IMR-90 (cell line): Measurements from ENCODE around the gene WDCP. TPM values are rescaled to one million over a fixed set of nuclear protein-coding genes. Genes with fewer than 3 reads are reported as not detected.

Experiments used
- ATAC-seq: fragments of 200-7000 bp; cut with Tn5 transposase; 2 replicates; pipeline ENCODE4 v1.9.1; 2020; ENCODE audit warnings: low read depth, mild to moderate bottlenecking, moderate library complexity
- BruUV-seq: library from RNA; stranded (reverse); fragments of 400-500 nt; replicated peaks from 2 replicates; lab custom pipeline; 2021; lab: Mats Ljungman, UMichigan
- CTCF ChIA-PET: fragments of 300-600 bp; formaldehyde crosslinking; extraction: SDS; loops from one replicate; lab custom pipeline; 2021; ENCODE audit warnings: antibody characterized with exemption; lab: Yijun Ruan, JAX
- POLR2A ChIA-PET: fragments of 300-600 bp; sonication (Branson Sonifier 250); formaldehyde crosslinking; loops from one replicate; lab custom pipeline; 2022; ENCODE audit warnings: antibody characterized with exemption; ENCODE audit not compliant: unreplicated experiment; lab: Charles Lee
- DNase-seq: peaks from one replicate; pipeline ENCODE4 v3.0.0; 2013
- H2AFZ ChIP-seq: replicated peaks from 2 replicates; pipeline ENCODE3; 2013; ENCODE audit warnings: low read length, mild to moderate bottlenecking; ENCODE audit not compliant: poor library complexity
- H2AK5ac ChIP-seq: 2 replicates; pipeline ENCODE4 v1.6.1; 2013; ENCODE audit warnings: low read depth, low read length, inconsistent platforms
- H2AK9ac ChIP-seq: replicated peaks from 2 replicates; pipeline ENCODE3; 2013; ENCODE audit warnings: mild to moderate bottlenecking, low read depth, low read length, moderate library complexity; ENCODE audit not compliant: poor library complexity
- H2BK120ac ChIP-seq: 2 replicates; pipeline ENCODE4 v1.6.1; 2013; ENCODE audit warnings: low read depth, low read length, inconsistent platforms
- H2BK15ac ChIP-seq: 3 replicates; pipeline ENCODE4 v1.6.1; 2013; ENCODE audit warnings: low read depth, low read length, inconsistent platforms
- H2BK20ac ChIP-seq: 2 replicates; pipeline ENCODE4 v1.6.1; 2013; ENCODE audit warnings: low read depth, mild to moderate bottlenecking, inconsistent platforms, low read length, moderate library complexity
- H2BK5ac ChIP-seq: 2 replicates; pipeline ENCODE4 v1.6.1; 2013; ENCODE audit warnings: mild to moderate bottlenecking, low read depth, low read length, inconsistent platforms; ENCODE audit not compliant: poor library complexity, severe bottlenecking
- H3K14ac ChIP-seq: replicated peaks from 2 replicates; pipeline ENCODE4 v1.6.1; 2013; ENCODE audit warnings: low read depth, low read length, inconsistent platforms
- H3K18ac ChIP-seq: 2 replicates; pipeline ENCODE4 v1.6.1; 2013; ENCODE audit warnings: low read depth, low read length, control low read depth
- H3K23ac ChIP-seq: 2 replicates; pipeline ENCODE4 v1.6.1; 2013; ENCODE audit warnings: low read depth, low read length, inconsistent platforms
- H3K27ac ChIP-seq: 2 replicates; pipeline ENCODE4 v1.5.1; 2013; ENCODE audit warnings: mild to moderate bottlenecking, control low read depth, low read length; ENCODE audit not compliant: insufficient read depth
- H3K27me3 ChIP-seq: 2 replicates; pipeline ENCODE4 v1.6.1; 2013; ENCODE audit warnings: low read length; ENCODE audit not compliant: control insufficient read depth, insufficient read depth
- H3K36me3 ChIP-seq: 2 replicates; pipeline ENCODE4 v1.6.1; 2013; ENCODE audit warnings: low read length, mixed read lengths; ENCODE audit not compliant: control insufficient read depth, insufficient read depth
- H3K4ac ChIP-seq: 2 replicates; pipeline ENCODE4 v1.6.1; 2013; ENCODE audit warnings: low read depth, low read length, inconsistent platforms
- H3K4me1 ChIP-seq: 2 replicates; pipeline ENCODE4 v1.6.1; 2013; ENCODE audit warnings: low read length, mixed read lengths; ENCODE audit not compliant: control insufficient read depth, insufficient read depth
- H3K4me2 ChIP-seq: 2 replicates; pipeline ENCODE4 v1.6.1; 2013; ENCODE audit warnings: low read depth, mild to moderate bottlenecking, control low read depth, low read length, moderate library complexity
- H3K4me3 ChIP-seq: 2 replicates; pipeline ENCODE4 v1.5.1; 2013; ENCODE audit warnings: low read depth, mild to moderate bottlenecking, control low read depth, low read length, moderate library complexity; ENCODE audit not compliant: insufficient read depth
- H3K56ac ChIP-seq: 2 replicates; pipeline ENCODE4 v1.6.1; 2013; ENCODE audit warnings: low read length, inconsistent platforms; ENCODE audit not compliant: insufficient read depth; ENCODE audit errors: extremely low read depth
- H3K79me1 ChIP-seq, 2 experiments: 2 replicates each; pipeline ENCODE4 v1.6.1; 2013; ENCODE audit warnings: low read length in 2 of 2, inconsistent platforms in 1 of 2, low read depth in 1 of 2
- H3K9ac ChIP-seq: 2 replicates; pipeline ENCODE4 v1.6.1; 2013; ENCODE audit warnings: low read depth, low read length, control low read depth
- H3K9me1 ChIP-seq: 2 replicates; pipeline ENCODE4 v1.6.1; 2013; ENCODE audit warnings: low read length, inconsistent platforms; ENCODE audit not compliant: insufficient read depth
- H3K9me3 ChIP-seq: 2 replicates; pipeline ENCODE4 v1.6.1; 2013; ENCODE audit warnings: low read length; ENCODE audit not compliant: control insufficient read depth, insufficient read depth
- H4K20me1 ChIP-seq: 2 replicates; pipeline ENCODE4 v1.6.1; 2013; ENCODE audit warnings: low read length, inconsistent platforms; ENCODE audit not compliant: insufficient read depth
- H4K5ac ChIP-seq: 2 replicates; pipeline ENCODE4 v1.6.1; 2013; ENCODE audit warnings: mild to moderate bottlenecking, low read depth, low read length, control low read depth
- H4K8ac ChIP-seq, 2 experiments: 2 replicates each; pipeline ENCODE4 v1.6.1; 2013; ENCODE audit warnings: low read depth in 2 of 2, low read length in 2 of 2, control low read depth in 1 of 2, inconsistent platforms in 1 of 2
- H4K91ac ChIP-seq: 2 replicates; pipeline ENCODE4 v1.6.1; 2013; ENCODE audit warnings: low read depth, low read length, inconsistent platforms; ENCODE audit not compliant: insufficient read depth
- BHLHE40 ChIP-seq: fragments of 150-350 bp; IDR thresholded peaks from 2 replicates; pipeline ENCODE4 v1.6.1; 2016; ENCODE audit warnings: mild to moderate bottlenecking, low read depth, low read length
- CEBPB ChIP-seq: IDR thresholded peaks from 2 replicates; pipeline ENCODE4 v1.6.1; 2012; ENCODE audit warnings: low read depth, low read length, improper control_type of control experiment
- MAFK ChIP-seq: IDR thresholded peaks from 2 replicates; pipeline ENCODE4 v1.6.1; 2012; ENCODE audit warnings: low read depth, low read length, improper control_type of control experiment
- MAZ ChIP-seq: IDR thresholded peaks from 2 replicates; pipeline ENCODE4 v1.6.1; 2012; ENCODE audit warnings: low read depth, mild to moderate bottlenecking, low read length, improper control_type of control experiment, moderate library complexity, borderline replicate concordance
- NFE2L2 ChIP-seq: fragments of 150-350 bp; IDR thresholded peaks from 2 replicates; pipeline ENCODE4 v1.6.1; 2016; ENCODE audit warnings: low read depth, mild to moderate bottlenecking, low read length
- POLR2A ChIP-seq: IDR thresholded peaks from 2 replicates; pipeline ENCODE4 v1.6.1; 2012; ENCODE audit warnings: mild to moderate bottlenecking, low read depth, low read length
- RAD21 ChIP-seq: IDR thresholded peaks from 2 replicates; pipeline ENCODE4 v1.6.1; 2012; ENCODE audit warnings: low read length, improper control_type of control experiment
- RFX5 ChIP-seq: IDR thresholded peaks from 2 replicates; pipeline ENCODE4 v1.8.0; 2012; ENCODE audit warnings: low read depth, mild to moderate bottlenecking, low read length, moderate library complexity
- SMC3 ChIP-seq: fragments of 150-350 bp; IDR thresholded peaks from 2 replicates; pipeline ENCODE4 v1.6.1; 2016; ENCODE audit warnings: low read depth, mild to moderate bottlenecking, antibody characterized with exemption, low read length, moderate library complexity
- USF2 ChIP-seq: fragments of 150-350 bp; IDR thresholded peaks from 2 replicates; pipeline ENCODE4 v1.6.1; 2017; ENCODE audit warnings: mild to moderate bottlenecking, antibody characterized with exemption, low read length, low read depth
- WGBS, 2 experiments: methylation state at CpG; one replicate each; pipeline versions ENCODE4 v1.1.5 to v1.1.7; 2013; ENCODE audit warnings: missing lambda C conversion rate in 2 of 2; ENCODE audit not compliant: insufficient read length in 1 of 2; ENCODE audit errors: extremely low coverage in 2 of 2; 5-methylcytosine and 5-hydroxymethylcytosine counted together
- dilution Hi-C: fragments of 300-500 bp; cut with HindIII; formaldehyde crosslinking; loops from one replicate; pipeline ENCODE4 v1.14.3; 2018; ENCODE audit warnings: low sequenced_read_pairs; ENCODE audit not compliant: unreplicated experiment
- in situ Hi-C: fragments of 300-500 bp; cut with MboI; formaldehyde crosslinking; loops from 3 replicates; pipeline ENCODE4 v1.14.3; 2019; ENCODE audit warnings: low sequenced_read_pairs, inconsistent platforms, mixed read lengths
- intact Hi-C: fragments of 100-400 bp; cut with micrococcal nuclease; formaldehyde crosslinking; loops from 2 replicates; pipeline ENCODE4 v1.10.0; 2022
- polyA plus RNA-seq, 3 experiments: library from polyadenylated mRNA; depleted of rRNA; stranded (reverse); fragments of >200 nt; gene quantifications; 2 replicates each; pipeline ENCODE4 v1.2.3, GENCODE V29; 2012; ENCODE audit warnings: low replicate concordance in 1 of 3
- total RNA-seq: library from RNA; depleted of rRNA; stranded (reverse); fragments of >200 nt; gene quantifications from 2 replicates; pipeline ENCODE4 v1.2.3, GENCODE V29; 2012
- TF ChIP-seq, protein P1 (sequence below): conservative IDR thresholded peaks from 2 replicates; pipeline ENCODE4 v1.5.1; 2012; ENCODE audit warnings: mild to moderate bottlenecking, low read depth, low read length, improper control_type of control experiment

WDCP gene
- total and polyA plus RNA-seq, 2 of the 4 experiments (the other 2 are of a cell fraction): 6.8 to 18.6 TPM

GRCh38 chr2:24022975-24023575, 24.1 kb downstream of the WDCP start:
- H3K27me3 ChIP-seq: no peaks in the 10 kb centered on the region

More at GRCh38 chr2:24022975-24023575, 24.1 kb downstream of the WDCP start:
- Histone ChIP-seq H3K4me2 (no peak overlapping the region), H3K9me1 (0 out of 2 replicates have a peak, but pooled peaks cover 9% of the 10 kb centered on the region), H2AK9ac (no peak overlapping the region), H4K91ac (no peak overlapping the region), H2AFZ (no peak overlapping the region), H3K27ac (no peak overlapping the region), H3K18ac (no peak overlapping the region), H3K23ac (no peak overlapping the region), H3K79me1 (peaks cover 0 to 12% of the 10 kb centered on the region in 2 experiments; a peak in 2 of 4 replicates), H2BK120ac (no peak overlapping the region), H3K14ac (no peak overlapping the region), H2BK15ac (no peak overlapping the region), H3K4me1 (no peaks in the 10 kb centered on the region), H2BK20ac (no peak overlapping the region), H4K8ac (no peak overlapping the region), H3K36me3 (peaks cover 11% of the 10 kb centered on the region), H3K4ac (no peak overlapping the region), H2BK5ac (no peak overlapping the region), H3K4me3 (no peak overlapping the region), H2AK5ac (no peak overlapping the region), H4K5ac (no peak overlapping the region), H3K56ac (no peak overlapping the region), H3K9me3 (no peaks in the 10 kb centered on the region), H4K20me1 (no peaks in the 10 kb centered on the region; the same call in 1 of the 2 replicates), H3K9ac (no peak overlapping the region)
- ChIA-PET POLR2A (no interaction called here), CTCF (no interaction called here)
- intact Hi-C loops (no loop called here), in situ Hi-C loops (no loop called here), dilution Hi-C loops (no loop called here)
- WGBS, 2 experiments: 89% methylated on average over 9 of the region's 16 CpGs; no CpG with 5 or more reads in 1 of the 2 experiments
- DNase-seq (no peak), ATAC-seq (no peak)
- no TSS peak for BruUV-seq
- TF ChIP-seq SMC3 (no peak), NFE2L2 (no peak), USF2 (no peak), RFX5 (no peak), CEBPB (no peak), MAZ (no peak), RAD21 (no peak), BHLHE40 (no peak), POLR2A (no peak), MAFK (no peak)
- TF ChIP-seq, protein P1, sequence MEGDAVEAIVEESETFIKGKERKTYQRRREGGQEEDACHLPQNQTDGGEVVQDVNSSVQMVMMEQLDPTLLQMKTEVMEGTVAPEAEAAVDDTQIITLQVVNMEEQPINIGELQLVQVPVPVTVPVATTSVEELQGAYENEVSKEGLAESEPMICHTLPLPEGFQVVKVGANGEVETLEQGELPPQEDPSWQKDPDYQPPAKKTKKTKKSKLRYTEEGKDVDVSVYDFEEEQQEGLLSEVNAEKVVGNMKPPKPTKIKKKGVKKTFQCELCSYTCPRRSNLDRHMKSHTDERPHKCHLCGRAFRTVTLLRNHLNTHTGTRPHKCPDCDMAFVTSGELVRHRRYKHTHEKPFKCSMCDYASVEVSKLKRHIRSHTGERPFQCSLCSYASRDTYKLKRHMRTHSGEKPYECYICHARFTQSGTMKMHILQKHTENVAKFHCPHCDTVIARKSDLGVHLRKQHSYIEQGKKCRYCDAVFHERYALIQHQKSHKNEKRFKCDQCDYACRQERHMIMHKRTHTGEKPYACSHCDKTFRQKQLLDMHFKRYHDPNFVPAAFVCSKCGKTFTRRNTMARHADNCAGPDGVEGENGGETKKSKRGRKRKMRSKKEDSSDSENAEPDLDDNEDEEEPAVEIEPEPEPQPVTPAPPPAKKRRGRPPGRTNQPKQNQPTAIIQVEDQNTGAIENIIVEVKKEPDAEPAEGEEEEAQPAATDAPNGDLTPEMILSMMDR: no peak
